Measurements from ENCODE around the gene LYZL1. TPM values are rescaled to one million over a fixed set of nuclear protein-coding genes. Genes with fewer than 3 reads are reported as not detected.

Gene LYZL1
- total RNA-seq, 1 donor from 2014 or later: not detected

DNA sequence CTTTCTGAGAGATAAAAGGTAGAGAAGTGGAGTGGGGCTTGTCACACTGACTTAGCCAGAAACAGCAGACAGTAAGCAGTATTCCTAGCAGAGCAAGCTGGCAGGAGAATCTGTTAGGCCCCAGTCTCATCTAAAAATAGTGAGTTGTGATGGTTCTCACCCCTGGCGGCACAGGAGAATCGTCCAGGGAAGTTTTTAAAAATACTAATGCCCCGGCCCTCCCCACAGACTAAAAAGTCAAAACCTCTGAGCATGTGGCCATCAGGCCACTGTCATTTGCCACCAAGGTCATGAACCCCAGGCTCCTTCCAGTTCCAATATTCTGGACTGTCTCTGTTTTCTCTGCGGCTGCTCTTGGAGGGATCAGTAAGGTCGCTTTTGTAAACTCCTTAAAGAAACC, 34.0 kb downstream of the LYZL1 start:
- no peak for DNase-seq
- no peaks in the 10 kb centered on the region for H3K27me3 ChIP-seq (ENCODE audit: low read depth)
- peak; percentile 15 for TF ChIP-seq CTCF (IDR thresholded peaks at IDR 0.05; ENCODE audit: borderline replicate concordance)
- H3K9me3 ChIP-seq (replicated peaks): no peaks in the 10 kb centered on the region
- H3K4me3 ChIP-seq: no peak overlapping the region
- H3K36me3 ChIP-seq: no peaks in the 10 kb centered on the region
- peak overlapping the region; percentile 86 for H3K27ac ChIP-seq (replicated peaks)
- H3K4me1 ChIP-seq: peaks cover 51% of the 10 kb centered on the region
- intact Hi-C loops (cut with micrococcal nuclease): no loop called here

DNA sequence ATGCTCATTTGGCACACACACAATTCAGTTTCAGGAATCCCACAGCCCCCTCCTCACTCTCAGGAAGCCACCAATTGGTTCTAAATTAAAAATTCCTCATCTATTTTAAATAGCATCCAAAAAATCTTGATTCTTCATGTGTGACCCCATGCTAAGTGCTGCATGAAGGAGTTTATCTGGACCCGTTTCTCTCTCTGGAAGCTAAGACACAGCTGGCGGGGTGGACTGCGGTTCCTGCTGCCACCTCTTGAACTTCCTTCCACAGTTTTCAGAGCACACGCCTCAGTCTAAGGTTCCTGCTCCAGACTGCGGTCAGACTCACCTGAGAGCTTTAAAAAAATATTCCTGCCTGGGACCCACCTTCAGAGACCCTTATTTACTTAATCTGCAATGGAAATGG, 34.5 kb downstream of the LYZL1 start:
- no peak for TF ChIP-seq CTCF (IDR thresholded peaks at IDR 0.05; ENCODE audit: borderline replicate concordance)

GRCh38 chr10:29324220-29324841, 35.5 kb downstream of the LYZL1 start:
- intact Hi-C loops (cut with micrococcal nuclease): no loop called here
- TF ChIP-seq CTCF (IDR thresholded peaks at IDR 0.05; ENCODE audit: borderline replicate concordance): no peak
- Histone ChIP-seq H3K27me3 (ENCODE audit: low read depth) (no peaks in the 10 kb centered on the region), H3K27ac (replicated peaks) (peak overlapping the region; percentile 86), H3K36me3 (no peaks in the 10 kb centered on the region), H3K9me3 (replicated peaks) (no peaks in the 10 kb centered on the region), H3K4me3 (no peak overlapping the region), H3K4me1 (peaks cover 46% of the 10 kb centered on the region)
- no peak for DNase-seq

More for the DNA sequence above, 34.5 kb downstream of the LYZL1 start:
- intact Hi-C loops (cut with micrococcal nuclease): no loop called here
- Histone ChIP-seq H3K36me3 (no peaks in the 10 kb centered on the region), H3K27ac (replicated peaks) (peak overlapping the region; percentile 86), H3K4me1 (peaks cover 47% of the 10 kb centered on the region), H3K9me3 (replicated peaks) (no peaks in the 10 kb centered on the region), H3K4me3 (no peak overlapping the region), H3K27me3 (ENCODE audit: low read depth) (no peaks in the 10 kb centered on the region)
- no peak for DNase-seq

DNA sequence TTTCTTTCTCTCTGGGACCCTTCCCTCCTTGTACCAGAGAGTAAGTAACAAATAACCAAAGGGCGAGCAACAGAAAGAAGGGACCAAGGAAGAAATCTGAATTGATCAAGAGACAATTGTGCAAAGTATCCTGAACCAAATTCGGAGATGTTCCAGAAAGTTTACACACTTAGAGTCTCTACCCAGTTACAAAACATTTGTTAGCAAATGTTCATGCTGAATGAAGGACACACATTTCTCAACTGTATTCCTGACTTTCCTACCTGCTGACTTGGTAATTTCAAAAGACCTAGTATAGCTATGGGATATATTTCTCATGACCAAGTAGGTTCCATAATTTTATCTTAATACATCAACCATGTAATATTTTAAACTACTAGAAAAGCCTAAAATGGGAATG, 37.4 kb downstream of the LYZL1 start:
- Histone ChIP-seq H3K36me3 (no peaks in the 10 kb centered on the region), H3K9me3 (replicated peaks) (no peaks in the 10 kb centered on the region), H3K4me1 (peaks cover 40% of the 10 kb centered on the region), H3K27me3 (ENCODE audit: low read depth) (no peaks in the 10 kb centered on the region), H3K4me3 (no peak overlapping the region), H3K27ac (replicated peaks) (peak overlapping the region; percentile 14)
- no peak for DNase-seq
- TF ChIP-seq CTCF (IDR thresholded peaks at IDR 0.05; ENCODE audit: borderline replicate concordance): no peak
- intact Hi-C loops (cut with micrococcal nuclease): no loop called here

GRCh38 chr10:29326886-29327745, 38.2 kb downstream of the LYZL1 start:
- no peaks in the 10 kb centered on the region for H3K36me3 ChIP-seq
- H3K27ac ChIP-seq (replicated peaks): peak overlapping the region; percentile 14
- H3K4me1 ChIP-seq: peaks cover 37% of the 10 kb centered on the region
- no peaks in the 10 kb centered on the region for H3K27me3 ChIP-seq (ENCODE audit: low read depth)
- TF ChIP-seq CTCF (IDR thresholded peaks at IDR 0.05; ENCODE audit: borderline replicate concordance): no peak
- intact Hi-C loops (cut with micrococcal nuclease): no loop called here
- no peak overlapping the region for H3K4me3 ChIP-seq
- DNase-seq: no peak
- no peaks in the 10 kb centered on the region for H3K9me3 ChIP-seq (replicated peaks)

All from left ventricle myocardium inferior (tissue), 1 donor.